GM23338 (cell line): Measurements from ENCODE around the gene MAST4. TPM values are rescaled to one million over a fixed set of nuclear protein-coding genes. Genes with fewer than 3 reads are reported as not detected.

Experiments used
- ATAC-seq: fragments of 200-7000 bp; cut with Tn5 transposase; 3 replicates; pipeline ENCODE4 v1.9.1; 2020
- DNase-seq: peaks from one replicate; pipeline ENCODE4 v3.0.0-alpha.2; 2015; ENCODE audit warnings: low spot score
- H2AFZ ChIP-seq: fragments of 200-600 bp; sonication (generic); 2 replicates; pipeline ENCODE4 v1.8.0; 2016; ENCODE audit warnings: antibody characterized with exemption, mild to moderate bottlenecking, moderate library complexity
- H3F3A ChIP-seq: fragments of 200-600 bp; sonication (generic); replicated peaks from 2 replicates; pipeline ENCODE4 v1.8.0; 2017; ENCODE audit warnings: antibody characterized with exemption, mixed run types, low read depth
- H3K27ac ChIP-seq: fragments of 200-600 bp; sonication (generic); 2 replicates; pipeline ENCODE4 v1.6.1; 2016; ENCODE audit warnings: low read depth
- H3K27me3 ChIP-seq: fragments of 200-600 bp; sonication (generic); 2 replicates; pipeline ENCODE4 v1.8.0; 2016; ENCODE audit warnings: mild to moderate bottlenecking, mixed run types, moderate library complexity; ENCODE audit not compliant: insufficient read depth
- H3K36me3 ChIP-seq: fragments of 200-600 bp; sonication (generic); 2 replicates; pipeline ENCODE4 v1.8.0; 2016; ENCODE audit warnings: mild to moderate bottlenecking; ENCODE audit not compliant: insufficient read depth
- H3K4me1 ChIP-seq: fragments of 200-600 bp; sonication (generic); 2 replicates; pipeline ENCODE4 v1.8.0; 2016; ENCODE audit warnings: mild to moderate bottlenecking, moderate library complexity; ENCODE audit not compliant: insufficient read depth
- H3K4me2 ChIP-seq: fragments of 200-600 bp; sonication (generic); 2 replicates; pipeline ENCODE4 v1.7.1; 2017; ENCODE audit warnings: mixed run types
- H3K4me3 ChIP-seq: fragments of 200-600 bp; sonication (generic); 2 replicates; pipeline ENCODE4 v1.6.1; 2016; ENCODE audit warnings: mixed run types
- H3K79me2 ChIP-seq: fragments of 200-600 bp; sonication (generic); replicated peaks from 2 replicates; pipeline ENCODE4 v1.8.0; 2017; ENCODE audit warnings: mild to moderate bottlenecking; ENCODE audit not compliant: insufficient read depth
- H3K9me2 ChIP-seq: fragments of 200-600 bp; sonication (generic); 2 replicates; pipeline ENCODE4 v1.8.0; 2017; ENCODE audit not compliant: insufficient read depth
- H4K20me1 ChIP-seq: fragments of 200-600 bp; sonication (generic); replicated peaks from 2 replicates; pipeline ENCODE4 v1.8.0; 2017; ENCODE audit warnings: mild to moderate bottlenecking; ENCODE audit not compliant: insufficient read depth
- H3K27ac Mint-ChIP-seq: 2 replicates; pipeline ENCODE4 v1.8.0; 2020; ENCODE audit warnings: inconsistent platforms, mild to moderate bottlenecking, moderate library complexity, mixed read lengths
- H3K27me3 Mint-ChIP-seq: 3 replicates; pipeline ENCODE4 v1.8.0; 2022; ENCODE audit warnings: low read depth, mild to moderate bottlenecking, moderate library complexity, mixed read lengths, inconsistent platforms; ENCODE audit not compliant: insufficient read depth, poor library complexity
- H3K36me3 Mint-ChIP-seq: 3 replicates; pipeline ENCODE4 v1.8.0; 2021; ENCODE audit warnings: low read depth, mild to moderate bottlenecking, inconsistent platforms, moderate library complexity, mixed read lengths
- H3K4me1 Mint-ChIP-seq: 3 replicates; pipeline ENCODE4 v1.8.0; 2020; ENCODE audit warnings: mild to moderate bottlenecking, inconsistent platforms, mixed read lengths
- H3K4me3 Mint-ChIP-seq: 3 replicates; pipeline ENCODE4 v1.8.0; 2021; ENCODE audit warnings: moderate library complexity, mild to moderate bottlenecking, inconsistent platforms, mixed read lengths
- H3K9me3 Mint-ChIP-seq: 3 replicates; pipeline ENCODE4 v1.8.0; 2020; ENCODE audit warnings: moderate library complexity, mild to moderate bottlenecking, inconsistent platforms, mixed read lengths
- CREB1 ChIP-seq: fragments of 250-450 bp; sonication (Bioruptor Pico); IDR thresholded peaks from 2 replicates; pipeline ENCODE4 v1.5.0; 2020; ENCODE audit warnings: low read depth, mild to moderate bottlenecking, moderate library complexity
- CTCF ChIP-seq, 2 experiments: fragments of 200-600 bp in 1 of 2; sonication (generic) in 1 of 2; conservative IDR thresholded peaks; 2 replicates each; pipeline versions ENCODE4 v1.5.1 to v1.6.1; 2016 to 2017; ENCODE audit warnings: antibody characterized with exemption in 2 of 2, low read depth in 2 of 2, mild to moderate bottlenecking in 2 of 2, moderate library complexity in 1 of 2
- EZH2 ChIP-seq: fragments of 200-600 bp; sonication (generic); IDR thresholded peaks from one replicate; pipeline ENCODE4 v1.8.0; 2017; ENCODE audit warnings: antibody characterized with exemption, mild to moderate bottlenecking, low read depth; ENCODE audit not compliant: unreplicated experiment
- EZH2phosphoT487 ChIP-seq: fragments of 200-600 bp; sonication (generic); IDR thresholded peaks from one replicate; pipeline ENCODE4 v1.8.1; 2018; ENCODE audit warnings: antibody characterized with exemption; ENCODE audit not compliant: unreplicated experiment
- JUNB ChIP-seq: IDR thresholded peaks from one replicate; pipeline ENCODE4 v1.6.1; 2016; ENCODE audit warnings: antibody characterized with exemption; ENCODE audit not compliant: unreplicated experiment
- NANOG ChIP-seq: IDR thresholded peaks from 2 replicates; pipeline ENCODE4 v1.6.1; 2016; ENCODE audit warnings: antibody characterized with exemption, borderline replicate concordance
- POLR2AphosphoS5 ChIP-seq: IDR thresholded peaks from 2 replicates; pipeline ENCODE4 v1.6.1; 2016; ENCODE audit warnings: antibody characterized with exemption, low read depth
- REST ChIP-seq: IDR thresholded peaks from one replicate; pipeline ENCODE4 v1.6.1; 2018; ENCODE audit warnings: antibody characterized with exemption; ENCODE audit not compliant: unreplicated experiment
- STAT1 ChIP-seq: IDR thresholded peaks from one replicate; pipeline ENCODE4 v1.6.1; 2016; ENCODE audit warnings: antibody characterized with exemption; ENCODE audit not compliant: unreplicated experiment
- ZNF114 ChIP-seq: fragments of 250-450 bp; sonication (Bioruptor Pico); IDR thresholded peaks from 2 replicates; pipeline ENCODE4 v1.5.0; 2020; ENCODE audit warnings: mild to moderate bottlenecking, moderate library complexity
- ZNF331 ChIP-seq: fragments of 250-450 bp; sonication (Bioruptor Pico); IDR thresholded peaks from 2 replicates; pipeline ENCODE4 v1.5.0; 2020; ENCODE audit warnings: low read depth, mild to moderate bottlenecking, moderate library complexity
- polyA plus RNA-seq: library from polyadenylated mRNA; unstranded; fragments of >200 nt; fragmentation: Nextera tagmentation; extraction: Ambion mirVana; gene quantifications from 2 replicates; pipeline ENCODE4 v1.2.1, GENCODE V29; 2016
- total RNA-seq: library from RNA; depleted of rRNA; stranded (reverse); fragments of >200 nt; shearing (Covaris generic); gene quantifications from 2 replicates; pipeline ENCODE4 v1.2.3, GENCODE V29; 2014
- TF ChIP-seq, protein P1 (sequence below): fragments of 250-450 bp; sonication (Bioruptor Pico); IDR thresholded peaks from 2 replicates; pipeline ENCODE4 v1.5.0; 2020; ENCODE audit warnings: mild to moderate bottlenecking, moderate library complexity
- TF ChIP-seq, protein P2 (sequence below): IDR thresholded peaks from 2 replicates; pipeline ENCODE4 v1.6.1; 2016; ENCODE audit warnings: antibody characterized with exemption

Gene MAST4
- total and polyA plus RNA-seq, 2 experiments from 2014 or later = 3.6 to 8.5 TPM

DNA sequence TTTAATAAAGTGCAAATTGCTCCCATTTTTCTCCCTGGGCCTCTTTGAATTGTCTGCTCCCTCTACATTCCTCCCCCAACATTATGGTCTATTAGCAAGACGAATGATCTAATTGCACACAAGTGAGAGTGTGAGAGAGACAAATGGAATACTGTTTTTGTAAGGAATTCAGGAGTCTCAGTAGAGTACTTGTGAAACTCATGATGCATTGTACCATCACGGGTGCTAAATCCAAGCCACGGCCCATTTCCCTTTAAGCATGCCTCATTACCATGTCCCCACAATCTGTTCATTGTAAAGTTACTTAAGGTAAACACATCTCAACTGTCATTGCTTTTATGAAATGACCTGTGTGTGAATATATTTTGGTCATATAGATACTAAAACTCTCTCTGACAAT, 537.6 kb downstream of the MAST4 start:
- Histone ChIP-seq H3K27ac (no peak overlapping the region), H3K9me2 (peaks cover 5% of the 10 kb centered on the region; the same call in 1 of the 2 replicates), H3K79me2 (no peaks in the 10 kb centered on the region), H3K4me1 (no peaks in the 10 kb centered on the region), H3K27me3 (no peaks in the 10 kb centered on the region), H3F3A (no peaks in the 10 kb centered on the region), H2AFZ (no peak overlapping the region), H4K20me1 (no peaks in the 10 kb centered on the region), H3K4me3 (no peak overlapping the region), H3K36me3 (no peaks in the 10 kb centered on the region), H3K4me2 (no peak overlapping the region)
- Mint-ChIP-seq H3K4me1 (peaks cover 3% of the 10 kb centered on the region; the same call in 2 of the 3 replicates), H3K36me3 (no peaks in the 10 kb centered on the region), H3K4me3 (no peak overlapping the region), H3K9me3 (no peaks in the 10 kb centered on the region), H3K27ac (no peak overlapping the region), H3K27me3 (no peaks in the 10 kb centered on the region)
- DNase-seq (no peak), ATAC-seq (no peak)
- TF ChIP-seq, protein P1, sequence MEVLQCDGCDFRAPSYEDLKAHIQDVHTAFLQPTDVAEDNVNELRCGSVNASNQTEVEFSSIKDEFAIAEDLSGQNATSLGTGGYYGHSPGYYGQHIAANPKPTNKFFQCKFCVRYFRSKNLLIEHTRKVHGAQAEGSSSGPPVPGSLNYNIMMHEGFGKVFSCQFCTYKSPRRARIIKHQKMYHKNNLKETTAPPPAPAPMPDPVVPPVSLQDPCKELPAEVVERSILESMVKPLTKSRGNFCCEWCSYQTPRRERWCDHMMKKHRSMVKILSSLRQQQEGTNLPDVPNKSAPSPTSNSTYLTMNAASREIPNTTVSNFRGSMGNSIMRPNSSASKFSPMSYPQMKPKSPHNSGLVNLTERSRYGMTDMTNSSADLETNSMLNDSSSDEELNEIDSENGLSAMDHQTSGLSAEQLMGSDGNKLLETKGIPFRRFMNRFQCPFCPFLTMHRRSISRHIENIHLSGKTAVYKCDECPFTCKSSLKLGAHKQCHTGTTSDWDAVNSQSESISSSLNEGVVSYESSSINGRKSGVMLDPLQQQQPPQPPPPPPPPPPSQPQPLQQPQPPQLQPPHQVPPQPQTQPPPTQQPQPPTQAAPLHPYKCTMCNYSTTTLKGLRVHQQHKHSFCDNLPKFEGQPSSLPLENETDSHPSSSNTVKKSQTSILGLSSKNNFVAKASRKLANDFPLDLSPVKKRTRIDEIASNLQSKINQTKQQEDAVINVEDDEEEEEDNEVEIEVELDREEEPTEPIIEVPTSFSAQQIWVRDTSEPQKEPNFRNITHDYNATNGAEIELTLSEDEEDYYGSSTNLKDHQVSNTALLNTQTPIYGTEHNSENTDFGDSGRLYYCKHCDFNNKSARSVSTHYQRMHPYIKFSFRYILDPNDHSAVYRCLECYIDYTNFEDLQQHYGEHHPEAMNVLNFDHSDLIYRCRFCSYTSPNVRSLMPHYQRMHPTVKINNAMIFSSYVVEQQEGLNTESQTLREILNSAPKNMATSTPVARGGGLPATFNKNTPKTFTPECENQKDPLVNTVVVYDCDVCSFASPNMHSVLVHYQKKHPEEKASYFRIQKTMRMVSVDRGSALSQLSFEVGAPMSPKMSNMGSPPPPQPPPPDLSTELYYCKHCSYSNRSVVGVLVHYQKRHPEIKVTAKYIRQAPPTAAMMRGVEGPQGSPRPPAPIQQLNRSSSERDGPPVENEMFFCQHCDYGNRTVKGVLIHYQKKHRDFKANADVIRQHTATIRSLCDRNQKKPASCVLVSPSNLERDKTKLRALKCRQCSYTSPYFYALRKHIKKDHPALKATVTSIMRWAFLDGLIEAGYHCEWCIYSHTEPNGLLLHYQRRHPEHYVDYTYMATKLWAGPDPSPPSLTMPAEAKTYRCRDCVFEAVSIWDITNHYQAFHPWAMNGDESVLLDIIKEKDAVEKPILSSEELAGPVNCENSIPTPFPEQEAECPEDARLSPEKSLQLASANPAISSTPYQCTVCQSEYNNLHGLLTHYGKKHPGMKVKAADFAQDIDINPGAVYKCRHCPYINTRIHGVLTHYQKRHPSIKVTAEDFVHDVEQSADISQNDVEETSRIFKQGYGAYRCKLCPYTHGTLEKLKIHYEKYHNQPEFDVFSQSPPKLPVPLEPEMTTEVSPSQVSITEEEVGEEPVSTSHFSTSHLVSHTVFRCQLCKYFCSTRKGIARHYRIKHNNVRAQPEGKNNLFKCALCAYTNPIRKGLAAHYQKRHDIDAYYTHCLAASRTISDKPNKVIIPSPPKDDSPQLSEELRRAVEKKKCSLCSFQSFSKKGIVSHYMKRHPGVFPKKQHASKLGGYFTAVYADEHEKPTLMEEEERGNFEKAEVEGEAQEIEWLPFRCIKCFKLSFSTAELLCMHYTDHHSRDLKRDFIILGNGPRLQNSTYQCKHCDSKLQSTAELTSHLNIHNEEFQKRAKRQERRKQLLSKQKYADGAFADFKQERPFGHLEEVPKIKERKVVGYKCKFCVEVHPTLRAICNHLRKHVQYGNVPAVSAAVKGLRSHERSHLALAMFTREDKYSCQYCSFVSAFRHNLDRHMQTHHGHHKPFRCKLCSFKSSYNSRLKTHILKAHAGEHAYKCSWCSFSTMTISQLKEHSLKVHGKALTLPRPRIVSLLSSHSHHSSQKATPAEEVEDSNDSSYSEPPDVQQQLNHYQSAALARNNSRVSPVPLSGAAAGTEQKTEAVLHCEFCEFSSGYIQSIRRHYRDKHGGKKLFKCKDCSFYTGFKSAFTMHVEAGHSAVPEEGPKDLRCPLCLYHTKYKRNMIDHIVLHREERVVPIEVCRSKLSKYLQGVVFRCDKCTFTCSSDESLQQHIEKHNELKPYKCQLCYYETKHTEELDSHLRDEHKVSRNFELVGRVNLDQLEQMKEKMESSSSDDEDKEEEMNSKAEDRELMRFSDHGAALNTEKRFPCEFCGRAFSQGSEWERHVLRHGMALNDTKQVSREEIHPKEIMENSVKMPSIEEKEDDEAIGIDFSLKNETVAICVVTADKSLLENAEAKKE (CRISPR knock-in tag) = no peak
- no peak for TF ChIP-seq STAT1
- no peak for TF ChIP-seq POLR2AphosphoS5
- no peak for TF ChIP-seq CTCF (conservative IDR thresholded peaks at IDR 0.05; ENCODE audit: low read depth in 2 of 2)
- TF ChIP-seq EZH2 = no peak
- no peak for TF ChIP-seq JUNB
- TF ChIP-seq ZNF114 = no peak
- TF ChIP-seq, protein P2, sequence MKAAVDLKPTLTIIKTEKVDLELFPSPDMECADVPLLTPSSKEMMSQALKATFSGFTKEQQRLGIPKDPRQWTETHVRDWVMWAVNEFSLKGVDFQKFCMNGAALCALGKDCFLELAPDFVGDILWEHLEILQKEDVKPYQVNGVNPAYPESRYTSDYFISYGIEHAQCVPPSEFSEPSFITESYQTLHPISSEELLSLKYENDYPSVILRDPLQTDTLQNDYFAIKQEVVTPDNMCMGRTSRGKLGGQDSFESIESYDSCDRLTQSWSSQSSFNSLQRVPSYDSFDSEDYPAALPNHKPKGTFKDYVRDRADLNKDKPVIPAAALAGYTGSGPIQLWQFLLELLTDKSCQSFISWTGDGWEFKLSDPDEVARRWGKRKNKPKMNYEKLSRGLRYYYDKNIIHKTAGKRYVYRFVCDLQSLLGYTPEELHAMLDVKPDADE = no peak
- TF ChIP-seq REST = no peak
- no peak for TF ChIP-seq NANOG
- no peak for TF ChIP-seq EZH2phosphoT487
- no peak for TF ChIP-seq CREB1 (CRISPR knock-in tag)
- no peak for TF ChIP-seq ZNF331 (CRISPR knock-in tag)
